CD4-positive, alpha-beta T cell treated with Interleukin-6 for 4 hours (primary cell): Measurements from ENCODE around the gene LUZP2.

ENCODE experiments used
- DNase-seq: peaks from one replicate; pipeline ENCODE4 v3.0.0-alpha.2; 2020; ENCODE audit warnings: mixed read lengths

LUZP2 gene

DNA sequence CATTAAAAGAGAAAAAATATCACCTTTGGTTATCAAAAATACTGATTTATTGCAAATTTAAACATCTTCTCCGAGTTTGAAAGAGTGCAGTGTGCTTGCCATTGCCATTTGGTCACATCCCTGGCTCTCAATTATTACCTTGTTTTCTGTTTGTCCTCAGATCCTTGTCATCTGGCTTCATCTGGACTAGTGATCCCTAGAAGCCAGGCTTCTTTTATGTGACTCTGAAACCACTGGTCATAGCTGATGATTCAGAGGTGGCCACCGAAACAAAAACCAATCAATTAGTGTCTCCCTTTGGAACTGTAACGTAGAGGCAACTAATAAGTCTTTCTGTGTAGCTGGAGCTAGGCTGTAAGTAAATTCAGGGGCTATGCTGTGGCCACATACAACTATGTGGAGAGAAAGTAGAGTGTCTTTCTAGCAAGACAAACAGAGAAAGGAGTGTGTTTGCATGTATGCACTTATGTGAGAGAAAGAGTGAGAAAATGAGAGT is 237.9 kb downstream of the LUZP2 start:
- DNase-seq, result no peak

GRCh38 chr11:24738972-24739371 is 242.1 kb downstream of the LUZP2 start:
- no peak for DNase-seq

GRCh38 chr11:24739637-24740036 is 242.8 kb downstream of the LUZP2 start:
- DNase-seq, result no peak

- DNase-seq, result no peak
These were observed 250.7 kb downstream of the LUZP2 start for GRCh38 chr11:24747275-24748251.

- DNase-seq, result no peak
These were observed 251.4 kb downstream of the LUZP2 start for GRCh38 chr11:24748261-24748660.

GRCh38 chr11:24754406-24754805 is 257.6 kb downstream of the LUZP2 start:
- DNase-seq, result no peak

- DNase-seq, result no peak
These were observed 258.5 kb downstream of the LUZP2 start for GRCh38 chr11:24755260-24755839.

GRCh38 chr11:24759742-24760141 is 262.9 kb downstream of the LUZP2 start:
- no peak for DNase-seq

GRCh38 chr11:24760681-24761080 is 263.8 kb downstream of the LUZP2 start:
- no peak for DNase-seq

DNA sequence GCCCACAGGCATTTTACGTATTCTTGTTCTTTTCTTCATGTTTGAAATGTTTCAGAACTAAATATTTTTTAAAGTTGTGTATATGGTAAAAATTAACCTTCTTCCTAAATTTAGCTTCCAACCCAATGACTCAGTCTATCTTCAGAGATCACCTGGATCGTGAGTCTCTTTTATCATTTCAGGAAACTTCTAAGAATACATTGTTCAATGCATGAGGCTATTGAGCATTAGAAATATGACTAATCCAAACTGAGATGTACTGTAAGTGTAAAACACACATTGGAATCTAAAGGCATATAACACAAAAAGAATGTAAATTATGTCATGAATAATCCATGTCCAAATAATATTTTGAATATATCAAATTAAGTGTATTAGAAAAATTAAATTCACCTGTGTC is 265.2 kb downstream of the LUZP2 start:
- no peak for DNase-seq

DNA sequence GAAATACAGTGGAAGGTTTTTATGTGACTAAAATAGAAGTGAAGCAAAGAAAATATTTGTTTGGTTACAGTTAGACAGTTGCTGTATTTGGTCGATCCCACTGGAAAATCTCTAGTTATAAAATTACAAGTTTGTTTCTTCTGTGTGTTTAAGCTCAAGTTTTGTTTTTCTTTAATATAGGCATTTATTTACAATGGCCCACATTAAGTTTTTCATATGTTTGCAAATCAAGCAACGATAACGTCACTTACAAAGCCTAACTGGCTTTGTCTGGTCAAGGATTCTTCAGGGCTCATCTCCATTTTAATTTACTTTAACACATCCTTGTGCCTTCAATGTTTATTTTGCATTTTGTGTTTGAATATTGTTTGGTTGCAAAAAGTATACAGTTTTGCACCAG is 270.6 kb downstream of the LUZP2 start:
- DNase-seq, result no peak

DNA sequence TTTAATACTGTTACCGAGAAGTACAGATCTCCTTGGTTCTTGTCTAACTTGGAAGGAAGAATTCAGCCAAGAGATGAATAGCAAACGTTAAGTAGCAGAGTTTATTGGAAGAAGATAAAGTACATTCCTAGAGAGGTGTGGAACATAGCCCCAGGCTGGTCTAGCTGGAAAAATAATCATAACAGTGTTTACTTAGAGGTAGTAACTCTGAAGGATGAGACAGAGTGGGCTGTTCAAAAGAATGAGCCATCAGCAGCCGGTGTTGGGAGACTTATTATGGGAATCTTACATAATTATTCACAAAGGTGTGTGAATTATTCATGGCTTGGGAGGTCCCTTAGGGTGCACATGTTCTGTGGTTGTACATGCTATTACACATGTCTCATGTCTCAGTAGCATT is 276.5 kb downstream of the LUZP2 start:
- DNase-seq, result no peak

DNA sequence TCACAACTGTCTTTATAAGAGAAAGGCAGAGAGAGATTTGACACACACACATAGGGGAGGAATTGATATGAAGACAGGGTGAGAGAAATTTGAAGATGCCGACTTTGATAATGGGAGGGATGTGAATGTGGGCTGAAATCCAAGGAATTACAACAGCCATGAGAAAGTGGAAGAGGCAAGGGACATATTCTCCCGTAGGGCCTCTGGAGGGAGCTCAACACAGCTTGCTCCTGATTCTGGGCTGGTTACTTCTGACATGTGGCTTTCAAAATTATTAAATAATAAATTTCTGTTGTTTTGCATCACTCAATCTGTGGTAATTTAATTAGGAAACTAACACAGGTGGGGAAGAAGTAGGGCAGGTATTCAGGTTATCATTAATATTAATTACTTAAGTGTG is 282.9 kb downstream of the LUZP2 start:
- no peak for DNase-seq

DNA sequence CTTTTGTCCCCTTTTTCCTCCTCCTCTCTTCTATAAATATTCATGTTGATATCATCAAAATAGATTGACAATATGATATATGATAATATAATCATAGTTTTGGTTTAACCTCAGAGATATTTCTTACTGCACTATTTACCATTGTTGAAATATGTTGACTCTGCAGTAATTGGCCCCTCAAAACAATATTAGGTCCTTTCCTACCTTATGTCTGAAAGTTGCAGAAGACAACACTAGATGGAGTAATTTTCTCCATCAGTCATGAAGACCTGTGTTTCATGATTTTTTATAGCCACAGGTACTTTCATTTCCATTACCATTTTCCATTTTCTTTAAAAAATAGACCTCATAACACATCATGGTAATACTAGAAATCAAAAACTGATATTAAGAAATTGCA is 284.4 kb downstream of the LUZP2 start:
- DNase-seq, result no peak

DNA sequence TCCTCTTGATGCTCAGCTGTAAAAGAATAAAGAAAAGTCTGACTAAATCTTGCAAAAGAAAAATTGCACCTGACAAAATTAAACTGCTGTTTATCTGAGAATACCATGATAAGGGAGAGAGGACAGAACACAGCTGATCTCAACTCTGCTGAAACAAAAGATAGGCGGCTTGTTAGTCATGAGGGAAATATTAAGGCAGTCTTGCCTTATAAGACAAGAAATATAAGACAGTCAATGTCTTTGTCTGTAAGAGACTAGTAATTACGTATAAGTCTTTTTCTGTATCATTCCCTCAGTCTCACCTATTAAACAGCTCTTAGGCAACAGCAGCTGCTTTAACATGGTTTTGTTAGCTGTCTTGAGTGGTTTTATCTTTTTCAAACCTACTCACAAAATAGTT is 296.6 kb downstream of the LUZP2 start:
- no peak for DNase-seq

DNA sequence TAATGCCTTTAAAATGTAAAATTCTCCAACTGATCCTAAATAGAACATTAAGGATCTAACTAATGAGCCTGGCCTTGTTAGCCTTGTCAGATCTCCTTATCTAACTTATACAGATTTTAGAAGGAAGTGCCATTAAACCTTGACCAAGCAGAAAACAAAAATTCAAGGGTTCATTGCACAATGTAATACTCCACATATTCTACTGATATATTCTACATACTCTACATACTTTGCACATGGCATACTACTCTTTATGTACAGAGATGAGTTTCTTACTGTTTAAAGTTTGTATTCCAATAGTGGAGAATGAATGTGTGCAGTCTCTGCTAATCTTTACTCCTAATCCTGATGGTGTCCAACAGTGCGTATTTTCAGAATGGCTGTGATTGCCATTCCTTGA is 297.2 kb downstream of the LUZP2 start:
- DNase-seq, result no peak

- DNase-seq, result no peak
These were observed 308.8 kb downstream of the LUZP2 start for GRCh38 chr11:24805671-24806070.

DNA sequence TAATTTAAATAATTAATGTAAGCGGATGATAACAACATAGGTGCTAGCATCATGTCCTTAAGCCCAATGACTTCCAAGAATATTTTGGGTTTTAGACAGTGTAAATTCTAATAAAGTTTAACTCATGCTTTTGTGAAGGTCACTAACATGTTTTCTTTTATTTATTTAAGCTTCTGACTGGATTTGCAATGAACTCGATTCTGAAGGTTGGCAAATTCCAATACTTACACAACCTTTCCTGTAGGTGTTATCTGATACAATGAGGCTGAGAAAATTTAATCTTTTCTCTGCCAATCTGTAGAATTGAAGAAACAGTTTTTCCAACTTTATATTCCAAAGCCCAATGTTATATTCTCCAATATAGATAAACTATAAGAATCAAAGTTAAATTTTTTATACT is 311.3 kb downstream of the LUZP2 start:
- no peak for DNase-seq

DNA sequence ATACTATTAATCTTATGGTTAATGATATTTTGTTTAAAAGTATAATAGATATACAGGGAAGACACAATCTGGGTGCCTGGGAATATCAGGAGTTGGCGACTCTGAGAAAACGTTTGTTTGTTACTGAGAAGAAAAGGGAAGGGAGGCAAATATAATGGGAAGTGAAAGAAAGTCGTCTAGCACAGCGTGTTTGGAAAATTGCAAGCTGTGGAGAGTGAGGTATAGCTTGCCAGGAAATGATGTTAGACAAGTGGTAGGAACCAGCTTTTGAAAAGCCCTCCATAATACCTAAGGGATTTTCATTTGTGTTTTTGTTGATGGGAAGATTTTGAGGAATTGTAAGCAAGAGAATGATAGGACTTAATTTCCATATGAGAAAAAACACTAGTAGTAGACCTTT is 322.2 kb downstream of the LUZP2 start:
- DNase-seq, result no peak

- DNase-seq, result no peak
These were observed 323.1 kb downstream of the LUZP2 start for GRCh38 chr11:24819863-24820434.

DNA sequence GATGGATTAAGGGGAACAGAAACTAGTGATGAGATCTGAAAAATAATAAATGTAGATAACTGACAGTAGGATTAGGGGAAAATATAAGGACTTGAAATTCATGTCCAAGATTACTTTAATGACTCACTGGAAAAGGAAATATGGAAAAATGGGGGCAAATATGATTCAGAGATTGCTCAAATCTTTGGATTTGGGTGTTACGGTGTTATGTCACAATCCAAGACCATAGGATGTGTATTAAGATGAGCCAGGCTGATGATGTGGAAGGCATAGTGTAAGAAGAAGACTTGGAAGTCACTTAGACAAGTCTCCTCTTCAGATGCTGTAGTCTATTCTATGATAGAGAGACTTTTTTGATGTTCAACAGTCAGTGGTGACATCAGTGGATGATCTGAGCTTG is 323.7 kb downstream of the LUZP2 start:
- DNase-seq, result no peak

DNA sequence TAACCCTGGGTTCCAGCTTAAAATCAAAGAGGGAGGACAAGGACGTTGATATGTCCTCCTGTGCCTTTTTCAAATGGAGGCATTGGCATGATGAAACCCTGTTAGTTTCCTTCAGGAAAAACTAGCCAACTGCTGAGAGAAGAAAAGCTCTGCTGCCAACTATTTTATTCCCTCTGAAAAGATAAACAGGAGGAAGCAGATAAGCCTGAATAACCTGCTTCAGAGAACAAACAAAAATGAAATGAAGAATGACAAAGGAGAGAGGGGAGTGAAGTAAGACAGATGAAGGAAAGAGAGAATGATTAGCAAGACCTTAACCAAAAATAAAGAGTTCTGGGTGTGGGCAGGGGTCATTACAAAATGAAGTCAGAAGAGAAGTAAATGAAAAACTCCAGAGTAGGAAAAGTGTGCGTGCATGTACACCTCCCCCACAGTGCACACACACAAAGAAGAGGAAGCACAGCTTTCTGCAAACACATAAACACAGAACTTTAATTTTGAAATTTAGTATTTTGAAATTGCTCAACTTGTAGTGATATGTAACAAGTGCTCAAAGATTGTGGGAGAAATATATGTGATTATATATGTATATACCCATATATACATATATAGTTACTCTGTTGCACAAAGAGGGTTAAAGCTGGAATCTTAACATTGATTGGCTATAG is 332.2 kb downstream of the LUZP2 start:
- DNase-seq, result no peak

GRCh38 chr11:24833573-24833972 is 336.7 kb downstream of the LUZP2 start:
- no peak for DNase-seq
